AG04449 (cell line): ENCODE data around the gene SH3PXD2B.

Source experiments
- CTCF ChIA-PET: fragments of 350-600 bp; formaldehyde crosslinking; extraction: SDS; loops from one replicate; lab custom pipeline; 2021; ENCODE audit warnings: antibody characterized with exemption; lab: Yijun Ruan, JAX
- POLR2A ChIA-PET: fragments of 400-600, 350-600 bp; formaldehyde crosslinking; extraction: SDS; loops from one replicate; lab custom pipeline; 2020; ENCODE audit warnings: antibody characterized with exemption, inconsistent platforms; lab: Yijun Ruan, JAX
- DNase-seq: peaks from one replicate; pipeline ENCODE4 v3.0.0-alpha.2; 2010; ENCODE audit warnings: low read depth, low spot score
- H3K4me3 ChIP-seq: 2 replicates; pipeline ENCODE4 v1.5.1; 2011; ENCODE audit warnings: low read depth, mild to moderate bottlenecking, control low read depth, low read length
- TF ChIP-seq, protein P1 (sequence below): IDR thresholded peaks from one replicate; pipeline ENCODE4 v1.5.1; 2011; ENCODE audit warnings: mild to moderate bottlenecking, moderate library complexity, low read length, control low read depth, inconsistent platforms; ENCODE audit not compliant: insufficient read depth; ENCODE audit errors: missing control alignments

The SH3PXD2B gene

DNA sequence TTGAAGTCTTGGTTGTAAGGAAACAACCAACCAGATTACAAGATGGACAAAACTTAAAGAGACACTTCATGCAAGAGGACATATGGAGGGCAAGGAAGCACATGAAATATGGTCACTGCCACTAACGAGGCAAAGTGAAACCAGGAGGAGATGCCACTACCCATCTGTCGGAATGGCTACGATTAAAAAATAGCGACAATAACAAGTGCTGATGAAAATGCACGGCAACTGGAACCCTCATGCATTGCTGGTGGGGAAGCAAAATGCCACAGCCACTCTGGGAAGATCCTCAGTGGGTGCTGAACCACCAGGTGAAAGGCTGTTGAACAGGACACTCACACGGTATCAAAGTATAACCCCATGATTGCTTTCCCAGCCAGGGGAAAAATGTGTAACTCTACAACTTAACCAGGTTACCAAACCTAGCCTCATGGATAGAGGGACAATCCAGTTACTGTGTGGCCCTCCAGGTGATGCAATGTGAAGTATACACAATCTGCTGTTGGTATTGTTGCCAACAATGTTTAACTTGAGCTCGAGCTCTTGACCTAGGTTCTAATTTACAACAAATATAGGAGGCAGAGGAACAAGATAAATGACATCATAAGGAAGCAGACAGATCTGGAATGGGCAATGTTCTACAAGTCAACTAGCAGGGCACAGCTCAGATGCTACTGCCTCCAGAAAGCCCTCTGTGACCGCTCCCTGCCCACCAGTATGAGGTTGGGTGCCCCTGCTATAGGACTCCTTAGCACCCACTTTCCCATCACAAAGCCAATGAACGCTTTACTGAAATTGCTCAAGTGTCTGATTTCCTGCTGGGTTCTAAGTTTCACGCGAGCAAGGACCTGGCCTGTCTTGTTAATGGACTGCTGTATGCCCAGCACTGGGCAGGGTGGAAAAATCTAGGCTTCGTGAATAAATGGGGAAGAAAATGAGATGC lies 25.8 kb downstream of the SH3PXD2B start:
- no peak overlapping the region for H3K4me3 ChIP-seq
- TF ChIP-seq, protein P1, sequence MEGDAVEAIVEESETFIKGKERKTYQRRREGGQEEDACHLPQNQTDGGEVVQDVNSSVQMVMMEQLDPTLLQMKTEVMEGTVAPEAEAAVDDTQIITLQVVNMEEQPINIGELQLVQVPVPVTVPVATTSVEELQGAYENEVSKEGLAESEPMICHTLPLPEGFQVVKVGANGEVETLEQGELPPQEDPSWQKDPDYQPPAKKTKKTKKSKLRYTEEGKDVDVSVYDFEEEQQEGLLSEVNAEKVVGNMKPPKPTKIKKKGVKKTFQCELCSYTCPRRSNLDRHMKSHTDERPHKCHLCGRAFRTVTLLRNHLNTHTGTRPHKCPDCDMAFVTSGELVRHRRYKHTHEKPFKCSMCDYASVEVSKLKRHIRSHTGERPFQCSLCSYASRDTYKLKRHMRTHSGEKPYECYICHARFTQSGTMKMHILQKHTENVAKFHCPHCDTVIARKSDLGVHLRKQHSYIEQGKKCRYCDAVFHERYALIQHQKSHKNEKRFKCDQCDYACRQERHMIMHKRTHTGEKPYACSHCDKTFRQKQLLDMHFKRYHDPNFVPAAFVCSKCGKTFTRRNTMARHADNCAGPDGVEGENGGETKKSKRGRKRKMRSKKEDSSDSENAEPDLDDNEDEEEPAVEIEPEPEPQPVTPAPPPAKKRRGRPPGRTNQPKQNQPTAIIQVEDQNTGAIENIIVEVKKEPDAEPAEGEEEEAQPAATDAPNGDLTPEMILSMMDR = no peak
- ChIA-PET CTCF (interaction anchor here (0.6 to 1.2 kb wide), 4 partner anchors 15 to 24 kb away, joined by 3 to 4 read pairs (median 3); no protein-coding TSS in a partner anchor), POLR2A (no interaction called here)
- DNase-seq = no peak

DNA sequence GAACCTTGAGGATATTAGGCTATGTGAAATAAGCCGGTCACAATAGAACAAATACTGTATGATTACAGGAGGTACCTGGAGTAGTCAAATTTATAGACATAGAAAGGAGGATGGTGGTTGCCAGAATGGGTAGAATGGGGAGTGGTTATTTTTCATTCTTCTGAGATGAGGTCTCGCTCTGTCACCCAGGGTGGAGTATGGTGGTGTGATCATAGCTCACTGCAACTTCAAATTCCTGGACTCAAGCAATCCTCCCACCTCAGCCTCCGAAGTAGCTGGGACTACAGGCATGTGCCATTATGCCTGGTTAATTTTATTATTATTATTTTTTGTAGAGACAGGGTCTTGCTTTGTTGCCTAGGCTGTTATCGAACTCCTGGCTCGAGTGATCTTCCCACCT lies 27.1 kb downstream of the SH3PXD2B start:
- CTCF ChIA-PET = interaction anchor here (1.3 to 1.9 kb wide), 2 partner anchors 23 to 25 kb away, joined by 3 to 8 read pairs; no protein-coding TSS in a partner anchor
- TF ChIP-seq, protein P1 = no peak
- no peak overlapping the region for H3K4me3 ChIP-seq
- DNase-seq = no peak
- POLR2A ChIA-PET = no interaction called here

DNA sequence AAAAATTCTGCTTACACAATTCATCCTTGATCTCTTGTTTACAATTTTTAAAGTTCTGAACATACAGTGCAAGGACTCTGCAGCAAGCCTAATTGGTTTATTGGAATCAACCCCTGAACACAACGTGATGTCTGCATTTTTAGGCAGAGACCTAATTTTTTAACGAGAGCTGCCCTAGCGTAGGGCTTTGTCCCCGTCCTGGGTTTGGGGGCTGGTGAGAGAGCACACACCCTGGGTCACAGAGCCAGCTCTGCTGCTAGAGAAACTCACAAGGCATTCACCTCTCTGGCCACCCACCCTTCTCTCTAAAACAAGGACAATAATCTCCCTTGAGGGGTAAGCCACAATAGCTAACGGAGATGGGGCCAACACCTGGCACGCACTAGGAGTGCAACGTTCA lies 28.2 kb downstream of the SH3PXD2B start:
- ChIA-PET CTCF (interaction anchor here (0.8 to 1.9 kb wide), 3 partner anchors 9 to 27 kb away, joined by 3 to 8 read pairs (median 4); no protein-coding TSS in a partner anchor), POLR2A (no interaction called here)
- TF ChIP-seq, protein P1 = no peak
- H3K4me3 ChIP-seq = no peak overlapping the region
- no peak for DNase-seq

DNA sequence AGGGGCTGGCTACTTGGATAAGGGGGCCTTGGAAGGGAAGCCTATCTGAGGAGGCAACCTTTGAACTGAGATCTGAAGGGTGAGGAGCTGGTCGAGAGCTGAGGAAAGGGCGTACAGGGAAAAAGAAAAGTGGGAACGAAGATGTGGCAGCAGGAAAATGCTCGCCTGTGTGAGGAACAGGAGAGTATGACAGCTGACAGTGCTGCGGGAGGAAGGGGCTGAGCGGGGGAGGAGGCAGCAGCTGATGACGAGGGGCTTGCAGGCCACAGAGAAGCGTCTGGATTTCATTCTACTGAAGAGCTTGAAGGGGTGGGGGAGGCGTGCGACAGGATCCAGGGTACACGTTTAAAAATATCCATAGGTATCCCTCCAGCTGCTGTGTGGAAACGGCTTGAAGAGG lies 28.9 kb downstream of the SH3PXD2B start:
- H3K4me3 ChIP-seq = no peak overlapping the region
- ChIA-PET CTCF (interaction anchor here (0.6 to 1.9 kb wide), 4 partner anchors 9 to 25 kb away, joined by 3 to 8 read pairs (median 4); no protein-coding TSS in a partner anchor), POLR2A (no interaction called here)
- TF ChIP-seq, protein P1 = no peak
- no peak for DNase-seq

DNA sequence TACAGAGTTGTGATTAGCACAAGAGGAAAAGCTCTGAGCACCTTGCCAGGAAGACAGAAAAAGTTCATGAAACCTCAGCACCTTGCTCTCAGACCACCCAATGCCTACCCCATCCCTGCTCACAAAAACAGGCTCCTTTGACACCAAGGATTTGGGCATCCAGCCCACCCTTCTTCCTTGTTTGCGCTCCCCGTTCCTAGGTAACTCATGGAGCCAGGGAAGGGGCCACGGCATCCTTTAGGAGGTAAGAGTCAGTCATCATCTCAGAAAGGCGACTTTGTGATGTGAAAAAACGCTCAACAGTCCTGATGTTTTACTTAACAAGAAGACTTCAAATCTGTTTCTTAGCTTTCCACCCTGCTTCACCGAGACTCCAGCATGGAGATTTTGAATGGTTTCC lies 29.5 kb downstream of the SH3PXD2B start:
- H3K4me3 ChIP-seq = no peak overlapping the region
- TF ChIP-seq, protein P1 = no peak
- ChIA-PET CTCF (interaction anchor here (0.6 to 1.1 kb wide), 3 partner anchors 10 to 25 kb away, joined by 3 to 5 read pairs (median 3); no protein-coding TSS in a partner anchor), POLR2A (no interaction called here)
- no peak for DNase-seq

DNA sequence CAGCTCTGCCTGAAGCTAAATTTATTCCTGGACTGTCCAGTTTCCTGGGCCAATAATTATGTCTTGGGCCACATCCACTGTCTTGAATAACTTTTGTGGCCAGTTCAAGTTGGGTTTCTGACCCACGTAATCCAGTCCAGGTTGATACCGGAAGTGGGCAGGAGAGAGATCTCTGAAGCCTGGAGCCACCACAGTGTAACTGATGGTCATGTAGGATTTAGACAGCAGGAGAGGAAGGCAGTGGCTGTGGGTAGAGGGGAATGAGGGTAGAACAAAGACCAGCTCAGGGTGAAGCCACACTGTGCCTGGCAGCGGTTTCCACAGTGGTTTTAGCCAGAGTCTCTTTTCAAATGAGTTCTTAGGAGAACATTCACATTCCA lies 30.2 kb downstream of the SH3PXD2B start:
- ChIA-PET POLR2A (no interaction called here), CTCF (interaction anchor here (1.1 to 7.6 kb wide), 2 partner anchors 13 to 27 kb away, joined by 7 to 63 read pairs; no protein-coding TSS in a partner anchor)
- TF ChIP-seq, protein P1 = no peak
- DNase-seq = no peak
- H3K4me3 ChIP-seq = no peak overlapping the region
